IPS-15b (cell line): ENCODE measurements around the gene NAA60.

Experiments
- H3K27me3 ChIP-seq: one replicate; pipeline ENCODE4 v1.6.1; 2013; ENCODE audit warnings: low read length; ENCODE audit not compliant: control insufficient read depth, insufficient read depth
- H3K36me3 ChIP-seq: one replicate; pipeline ENCODE4 v1.6.1; 2013; ENCODE audit warnings: low read length; ENCODE audit not compliant: control insufficient read depth, insufficient read depth
- H3K4me1 ChIP-seq: one replicate; pipeline ENCODE4 v1.6.1; 2013; ENCODE audit warnings: mild to moderate bottlenecking, low read length; ENCODE audit not compliant: control insufficient read depth, insufficient read depth
- H3K4me3 ChIP-seq: one replicate; pipeline ENCODE4 v1.5.1; 2013; ENCODE audit warnings: low read depth, low read length
- H3K9ac ChIP-seq: one replicate; pipeline ENCODE4 v1.6.1; 2013; ENCODE audit warnings: low read depth, mild to moderate bottlenecking, low read length
- H3K9me3 ChIP-seq: one replicate; pipeline ENCODE4 v1.6.1; 2013; ENCODE audit warnings: mild to moderate bottlenecking, low read length; ENCODE audit not compliant: control insufficient read depth, insufficient read depth

The NAA60 gene

GRCh38 chr16:3501783-3502400 lies 58.4 kb downstream of the NAA60 start:
- peak overlapping the region; percentile 79 for H3K4me3 ChIP-seq
- H3K36me3 ChIP-seq = no peaks in the 10 kb centered on the region
- peaks cover 2% of the 10 kb centered on the region for H3K4me1 ChIP-seq
- no peak overlapping the region for H3K9ac ChIP-seq
- H3K9me3 ChIP-seq = no peaks in the 10 kb centered on the region
- H3K27me3 ChIP-seq = no peaks in the 10 kb centered on the region

GRCh38 chr16:3503523-3503922 lies 60.0 kb downstream of the NAA60 start:
- Histone ChIP-seq H3K27me3 (no peaks in the 10 kb centered on the region), H3K9me3 (no peaks in the 10 kb centered on the region), H3K9ac (no peak overlapping the region), H3K4me3 (no peak overlapping the region), H3K4me1 (peaks cover 2% of the 10 kb centered on the region), H3K36me3 (peaks cover 5% of the 10 kb centered on the region)

- Histone ChIP-seq H3K27me3 (no peaks in the 10 kb centered on the region), H3K4me3 (no peak overlapping the region), H3K9ac (no peak overlapping the region), H3K36me3 (peaks cover 17% of the 10 kb centered on the region), H3K4me1 (no peaks in the 10 kb centered on the region), H3K9me3 (no peaks in the 10 kb centered on the region)
These were observed 65.3 kb downstream of the NAA60 start for GRCh38 chr16:3508736-3509135.

GRCh38 chr16:3509470-3509928 lies 66.0 kb downstream of the NAA60 start:
- Histone ChIP-seq H3K4me1 (no peaks in the 10 kb centered on the region), H3K4me3 (no peak overlapping the region), H3K36me3 (peaks cover 23% of the 10 kb centered on the region), H3K9ac (no peak overlapping the region), H3K9me3 (no peaks in the 10 kb centered on the region), H3K27me3 (no peaks in the 10 kb centered on the region)

- Histone ChIP-seq H3K4me1 (no peaks in the 10 kb centered on the region), H3K36me3 (peaks cover 23% of the 10 kb centered on the region)
These were observed 66.9 kb downstream of the NAA60 start for GRCh38 chr16:3510416-3510815.

GRCh38 chr16:3511286-3512180 lies 68.1 kb downstream of the NAA60 start:
- H3K4me1 ChIP-seq = no peaks in the 10 kb centered on the region
- H3K36me3 ChIP-seq = peaks cover 29% of the 10 kb centered on the region
- H3K27me3 ChIP-seq = no peaks in the 10 kb centered on the region
- H3K9ac ChIP-seq = no peak overlapping the region
- no peak overlapping the region for H3K4me3 ChIP-seq
- H3K9me3 ChIP-seq = no peaks in the 10 kb centered on the region

More at GRCh38 chr16:3510416-3510815, 66.9 kb downstream of the NAA60 start:
- Histone ChIP-seq H3K4me3 (no peak overlapping the region), H3K9me3 (no peaks in the 10 kb centered on the region), H3K9ac (no peak overlapping the region), H3K27me3 (no peaks in the 10 kb centered on the region)

- peaks cover 23% of the 10 kb centered on the region for H3K36me3 ChIP-seq
- no peak overlapping the region for H3K4me3 ChIP-seq
- H3K9me3 ChIP-seq = no peaks in the 10 kb centered on the region
- H3K27me3 ChIP-seq = no peaks in the 10 kb centered on the region
- no peak overlapping the region for H3K9ac ChIP-seq
- H3K4me1 ChIP-seq = no peaks in the 10 kb centered on the region
These were observed 70.6 kb downstream of the NAA60 start for GRCh38 chr16:3513892-3514583.

- Histone ChIP-seq H3K4me3 (no peak overlapping the region), H3K9me3 (no peaks in the 10 kb centered on the region), H3K9ac (no peak overlapping the region), H3K4me1 (no peaks in the 10 kb centered on the region), H3K27me3 (no peaks in the 10 kb centered on the region), H3K36me3 (peaks cover 18% of the 10 kb centered on the region)
These were observed 71.1 kb downstream of the NAA60 start for GRCh38 chr16:3514621-3515020.

GRCh38 chr16:3515897-3516296 lies 72.4 kb downstream of the NAA60 start:
- H3K27me3 ChIP-seq = no peaks in the 10 kb centered on the region
- no peak overlapping the region for H3K9ac ChIP-seq
- no peak overlapping the region for H3K4me3 ChIP-seq
- no peaks in the 10 kb centered on the region for H3K9me3 ChIP-seq
- H3K36me3 ChIP-seq = peaks cover 16% of the 10 kb centered on the region
- no peaks in the 10 kb centered on the region for H3K4me1 ChIP-seq

- Histone ChIP-seq H3K4me3 (no peak overlapping the region), H3K27me3 (no peaks in the 10 kb centered on the region), H3K9ac (no peak overlapping the region), H3K9me3 (no peaks in the 10 kb centered on the region), H3K4me1 (no peaks in the 10 kb centered on the region), H3K36me3 (peaks cover 12% of the 10 kb centered on the region)
These were observed 75.0 kb downstream of the NAA60 start for GRCh38 chr16:3518292-3518985.

GRCh38 chr16:3518986-3519348 lies 75.5 kb downstream of the NAA60 start:
- Histone ChIP-seq H3K9me3 (no peaks in the 10 kb centered on the region), H3K36me3 (peaks cover 10% of the 10 kb centered on the region), H3K4me3 (no peak overlapping the region), H3K4me1 (no peaks in the 10 kb centered on the region), H3K27me3 (no peaks in the 10 kb centered on the region), H3K9ac (no peak overlapping the region)
